ENCODE results near the gene DOCK9.

GRCh38 chr13:98866882-98867281 lies 111.0 kb downstream of the DOCK9 start:
- no peak for TF ChIP-seq CTCF (IDR thresholded peaks at IDR 0.05)
- TF ChIP-seq POLR2AphosphoS5 (IDR thresholded peaks at IDR 0.05; ENCODE audit: low read depth, low read length): no peak
- no peak for TF ChIP-seq SIN3A (IDR thresholded peaks at IDR 0.05; ENCODE audit: borderline replicate concordance, insufficient read depth, low read depth, low read length)
- TF ChIP-seq, protein P1, sequence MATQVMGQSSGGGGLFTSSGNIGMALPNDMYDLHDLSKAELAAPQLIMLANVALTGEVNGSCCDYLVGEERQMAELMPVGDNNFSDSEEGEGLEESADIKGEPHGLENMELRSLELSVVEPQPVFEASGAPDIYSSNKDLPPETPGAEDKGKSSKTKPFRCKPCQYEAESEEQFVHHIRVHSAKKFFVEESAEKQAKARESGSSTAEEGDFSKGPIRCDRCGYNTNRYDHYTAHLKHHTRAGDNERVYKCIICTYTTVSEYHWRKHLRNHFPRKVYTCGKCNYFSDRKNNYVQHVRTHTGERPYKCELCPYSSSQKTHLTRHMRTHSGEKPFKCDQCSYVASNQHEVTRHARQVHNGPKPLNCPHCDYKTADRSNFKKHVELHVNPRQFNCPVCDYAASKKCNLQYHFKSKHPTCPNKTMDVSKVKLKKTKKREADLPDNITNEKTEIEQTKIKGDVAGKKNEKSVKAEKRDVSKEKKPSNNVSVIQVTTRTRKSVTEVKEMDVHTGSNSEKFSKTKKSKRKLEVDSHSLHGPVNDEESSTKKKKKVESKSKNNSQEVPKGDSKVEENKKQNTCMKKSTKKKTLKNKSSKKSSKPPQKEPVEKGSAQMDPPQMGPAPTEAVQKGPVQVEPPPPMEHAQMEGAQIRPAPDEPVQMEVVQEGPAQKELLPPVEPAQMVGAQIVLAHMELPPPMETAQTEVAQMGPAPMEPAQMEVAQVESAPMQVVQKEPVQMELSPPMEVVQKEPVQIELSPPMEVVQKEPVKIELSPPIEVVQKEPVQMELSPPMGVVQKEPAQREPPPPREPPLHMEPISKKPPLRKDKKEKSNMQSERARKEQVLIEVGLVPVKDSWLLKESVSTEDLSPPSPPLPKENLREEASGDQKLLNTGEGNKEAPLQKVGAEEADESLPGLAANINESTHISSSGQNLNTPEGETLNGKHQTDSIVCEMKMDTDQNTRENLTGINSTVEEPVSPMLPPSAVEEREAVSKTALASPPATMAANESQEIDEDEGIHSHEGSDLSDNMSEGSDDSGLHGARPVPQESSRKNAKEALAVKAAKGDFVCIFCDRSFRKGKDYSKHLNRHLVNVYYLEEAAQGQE (IDR thresholded peaks at IDR 0.05; ENCODE audit: insufficient read depth in 1 of 2, low read depth in 2 of 2, low read length in 1 of 2): no peak
- TF ChIP-seq TCF7L2 (IDR thresholded peaks at IDR 0.05; ENCODE audit: low read depth, low read length): no peak

Data from Panc1 (cell line).